HEK293T (cell line): ENCODE data around the gene SPOCK3.

ENCODE experiments used
- BHLHE40 ChIP-seq: fragments of 450-650 bp; IDR thresholded peaks from 2 replicates; pipeline ENCODE4 v1.6.1; 2016; ENCODE audit warnings: mild to moderate bottlenecking, moderate library complexity, borderline replicate concordance
- FOXK2 ChIP-seq: fragments of 450-650 bp; IDR thresholded peaks from 2 replicates; pipeline ENCODE4 v1.6.1; 2016; ENCODE audit warnings: mild to moderate bottlenecking
- LEF1 ChIP-seq: fragments of 450-650 bp; IDR thresholded peaks from 2 replicates; pipeline ENCODE4 v1.6.1; 2017; ENCODE audit warnings: mild to moderate bottlenecking, borderline replicate concordance
- SP1 ChIP-seq: fragments of 450-650 bp; IDR thresholded peaks from 2 replicates; pipeline ENCODE4 v1.6.1; 2017
- SUZ12 ChIP-seq: fragments of 450-650 bp; IDR thresholded peaks from 2 replicates; pipeline ENCODE4 v1.6.1; 2016; ENCODE audit warnings: mild to moderate bottlenecking
- ZNF384 ChIP-seq: fragments of 450-650 bp; IDR thresholded peaks from 2 replicates; pipeline ENCODE4 v1.6.1; 2016

GRCh38 chr4:166957451-166957850, 276.8 kb downstream of the SPOCK3 start:
- TF ChIP-seq LEF1 (no peak), SP1 (no peak), ZNF384 (no peak), BHLHE40 (no peak), SUZ12 (no peak), FOXK2 (no peak)
